HEK293 (cell line): ENCODE measurements around the gene WRNIP1.

Source experiments
- CTCF ChIA-PET: fragments of 350-600 bp; formaldehyde crosslinking; extraction: SDS; loops from one replicate; lab custom pipeline; 2021; ENCODE audit warnings: antibody characterized with exemption; lab: Yijun Ruan, JAX
- POLR2A ChIA-PET: fragments of 300-600 bp; formaldehyde crosslinking; extraction: SDS; loops from one replicate; lab custom pipeline; 2020; ENCODE audit warnings: antibody characterized with exemption, inconsistent platforms; lab: Yijun Ruan, JAX
- H3K27ac ChIP-seq: fragments of 200-500 bp; sonication (Bioruptor generic); 2 replicates; pipeline ENCODE4 v1.5.1; 2014; ENCODE audit warnings: low read depth, low read length, control low read depth, inconsistent platforms; ENCODE audit errors: extremely low read depth
- H3K36me3 ChIP-seq, 2 experiments: fragments of 200-500 bp in 1 of 2; sonication (Bioruptor generic) in 1 of 2; 1 replicate in 1 of 2; 2 replicates in 1 of 2; pipeline ENCODE4 v1.5.1; 2014 to 2017; ENCODE audit warnings: inconsistent platforms in 2 of 2, low read length in 2 of 2; ENCODE audit not compliant: control insufficient read depth in 2 of 2, insufficient read depth in 1 of 2
- H3K4me1 ChIP-seq: fragments of 200-500 bp; sonication (Bioruptor generic); 2 replicates; pipeline ENCODE4 v1.5.1; 2014; ENCODE audit warnings: mild to moderate bottlenecking, low read length, inconsistent platforms; ENCODE audit not compliant: control insufficient read depth, insufficient read depth
- H3K4me3 ChIP-seq: 2 replicates; pipeline ENCODE4 v1.5.1; 2011; ENCODE audit warnings: low read depth, mild to moderate bottlenecking, control low read depth, low read length, moderate library complexity
- H3K9me3 ChIP-seq: fragments of 200-500 bp; sonication (Bioruptor generic); 2 replicates; pipeline ENCODE4 v1.5.1; 2014; ENCODE audit warnings: low read depth, low read length, inconsistent platforms; ENCODE audit not compliant: control insufficient read depth, insufficient read depth
- GLIS2 ChIP-seq: fragments of 450-650 bp; formaldehyde crosslinking; IDR thresholded peaks from 2 replicates; pipeline ENCODE4 v1.5.1; 2016; ENCODE audit warnings: missing biosample characterization, missing genetic modification characterization
- PRDM6 ChIP-seq: fragments of 450-650 bp; formaldehyde crosslinking; IDR thresholded peaks from 2 replicates; pipeline ENCODE4 v1.5.1; 2017; ENCODE audit warnings: missing biosample characterization, missing genetic modification characterization
- REPIN1 ChIP-seq: fragments of 450-650 bp; formaldehyde crosslinking; IDR thresholded peaks from 2 replicates; pipeline ENCODE4 v1.5.1; 2017; ENCODE audit warnings: missing biosample characterization, missing genetic modification characterization, low read depth
- TCF7L2 ChIP-seq: IDR thresholded peaks from 2 replicates; pipeline ENCODE4 v1.6.1; 2011; ENCODE audit warnings: low read depth, mild to moderate bottlenecking, inconsistent platforms, low read length, moderate library complexity, borderline replicate concordance
- ZBTB20 ChIP-seq: fragments of 450-650 bp; formaldehyde crosslinking; IDR thresholded peaks from 2 replicates; pipeline ENCODE4 v1.5.1; 2016; ENCODE audit warnings: missing biosample characterization, missing genetic modification characterization
- ZBTB26 ChIP-seq: fragments of 450-650 bp; formaldehyde crosslinking; optimal IDR thresholded peaks from 2 replicates; pipeline ENCODE3; 2016; ENCODE audit warnings: missing biosample characterization, mild to moderate bottlenecking, missing genetic modification characterization
- ZFP3 ChIP-seq: fragments of 450-650 bp; formaldehyde crosslinking; IDR thresholded peaks from 2 replicates; pipeline ENCODE4 v1.5.1; 2016; ENCODE audit warnings: low read depth, missing biosample characterization, missing genetic modification characterization
- ZIC2 ChIP-seq: fragments of 450-650 bp; formaldehyde crosslinking; IDR thresholded peaks from 2 replicates; pipeline ENCODE4 v1.5.1; 2016; ENCODE audit warnings: missing biosample characterization, missing genetic modification characterization
- ZNF10 ChIP-seq: fragments of 450-650 bp; formaldehyde crosslinking; IDR thresholded peaks from 2 replicates; pipeline ENCODE4 v1.5.1; 2017; ENCODE audit warnings: missing biosample characterization, missing genetic modification characterization
- ZNF112 ChIP-seq: fragments of 450-650 bp; formaldehyde crosslinking; IDR thresholded peaks from 2 replicates; pipeline ENCODE4 v1.5.0; 2017; ENCODE audit warnings: missing biosample characterization, missing genetic modification characterization
- ZNF19 ChIP-seq: fragments of 450-650 bp; formaldehyde crosslinking; IDR thresholded peaks from 2 replicates; pipeline ENCODE4; 2016; ENCODE audit warnings: missing biosample characterization, missing genetic modification characterization, low read depth
- ZNF214 ChIP-seq: fragments of 450-650 bp; formaldehyde crosslinking; IDR thresholded peaks from 2 replicates; pipeline ENCODE4 v1.5.1; 2017; ENCODE audit warnings: missing biosample characterization, mild to moderate bottlenecking, missing genetic modification characterization, borderline replicate concordance
- ZNF24 ChIP-seq: fragments of 450-650 bp; formaldehyde crosslinking; IDR thresholded peaks from 2 replicates; pipeline ENCODE4 v1.5.1; 2016; ENCODE audit warnings: missing biosample characterization, missing genetic modification characterization
- ZNF248 ChIP-seq: fragments of 450-650 bp; formaldehyde crosslinking; IDR thresholded peaks from 2 replicates; pipeline ENCODE4 v1.5.1; 2017; ENCODE audit warnings: missing biosample characterization, missing genetic modification characterization
- ZNF473 ChIP-seq: fragments of 450-650 bp; formaldehyde crosslinking; IDR thresholded peaks from 2 replicates; pipeline ENCODE4 v1.5.1; 2017; ENCODE audit warnings: missing biosample characterization, missing genetic modification characterization
- ZNF529 ChIP-seq: fragments of 450-650 bp; formaldehyde crosslinking; IDR thresholded peaks from 2 replicates; pipeline ENCODE4 v1.5.1; 2017; ENCODE audit warnings: missing genetic modification characterization, missing biosample characterization; ENCODE audit not compliant: insufficient replicate concordance
- ZNF600 ChIP-seq: fragments of 450-650 bp; formaldehyde crosslinking; IDR thresholded peaks from 2 replicates; pipeline ENCODE4 v1.5.1; 2016; ENCODE audit warnings: missing biosample characterization, missing genetic modification characterization
- ZNF654 ChIP-seq: fragments of 450-650 bp; formaldehyde crosslinking; IDR thresholded peaks from 2 replicates; pipeline ENCODE4 v1.5.1; 2016; ENCODE audit warnings: low read depth, missing biosample characterization, missing genetic modification characterization
- ZNF692 ChIP-seq: fragments of 450-650 bp; formaldehyde crosslinking; IDR thresholded peaks from 2 replicates; pipeline ENCODE4 v1.5.1; 2016; ENCODE audit warnings: missing biosample characterization, missing genetic modification characterization
- ZNF707 ChIP-seq: fragments of 450-650 bp; formaldehyde crosslinking; IDR thresholded peaks from 2 replicates; pipeline ENCODE4 v1.5.1; 2016; ENCODE audit warnings: missing biosample characterization, missing genetic modification characterization
- ZNF843 ChIP-seq: fragments of 450-650 bp; formaldehyde crosslinking; IDR thresholded peaks from 2 replicates; pipeline ENCODE4 v1.5.1; 2016; ENCODE audit warnings: missing biosample characterization, missing genetic modification characterization
- TF ChIP-seq, protein P1 (sequence below): fragments of 450-650 bp; formaldehyde crosslinking; IDR thresholded peaks from 2 replicates; pipeline ENCODE4 v1.5.1; 2016; ENCODE audit warnings: missing biosample characterization, missing genetic modification characterization
- TF ChIP-seq, protein P2 (sequence below): fragments of 450-650 bp; formaldehyde crosslinking; IDR thresholded peaks from 2 replicates; pipeline ENCODE4 v1.5.1; 2016; ENCODE audit warnings: missing biosample characterization, missing genetic modification characterization
- TF ChIP-seq, protein P3 (sequence below): fragments of 450-650 bp; formaldehyde crosslinking; IDR thresholded peaks from 2 replicates; pipeline ENCODE4 v1.5.1; 2016; ENCODE audit warnings: missing biosample characterization, missing genetic modification characterization
- TF ChIP-seq, protein P4 (sequence below): fragments of 450-650 bp; formaldehyde crosslinking; IDR thresholded peaks from 2 replicates; pipeline ENCODE4 v1.5.0; 2017; ENCODE audit warnings: missing biosample characterization, missing genetic modification characterization, borderline replicate concordance

The WRNIP1 gene

DNA sequence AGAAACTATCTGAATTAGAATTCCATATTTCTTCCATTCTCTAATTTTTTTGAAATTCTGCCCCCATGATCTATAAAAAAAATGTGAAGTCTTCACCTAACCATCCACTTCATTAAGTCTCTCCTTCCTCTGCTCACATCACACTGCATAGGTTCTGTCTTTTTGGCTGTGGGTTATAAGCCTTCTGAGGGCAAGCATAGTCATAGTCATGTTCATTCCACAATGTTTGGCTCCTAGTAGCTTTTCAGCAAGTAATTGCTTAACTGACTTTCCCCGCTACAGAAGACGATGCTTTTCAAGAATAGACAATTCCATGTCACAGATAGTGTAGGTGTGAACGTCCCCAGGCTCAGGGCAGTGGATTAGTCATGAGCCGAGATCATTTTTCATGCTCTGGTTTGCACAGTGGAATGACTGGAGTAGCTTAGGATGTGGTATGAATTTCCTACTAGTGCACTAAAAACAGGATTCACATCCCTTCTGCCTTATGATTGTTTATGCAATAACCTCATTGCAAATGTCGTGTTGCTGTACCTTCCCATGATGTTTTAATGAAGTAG lies 29.1 kb downstream of the WRNIP1 start:
- no peaks in the 10 kb centered on the region for H3K9me3 ChIP-seq
- no peak overlapping the region for H3K27ac ChIP-seq
- TF ChIP-seq, protein P1, sequence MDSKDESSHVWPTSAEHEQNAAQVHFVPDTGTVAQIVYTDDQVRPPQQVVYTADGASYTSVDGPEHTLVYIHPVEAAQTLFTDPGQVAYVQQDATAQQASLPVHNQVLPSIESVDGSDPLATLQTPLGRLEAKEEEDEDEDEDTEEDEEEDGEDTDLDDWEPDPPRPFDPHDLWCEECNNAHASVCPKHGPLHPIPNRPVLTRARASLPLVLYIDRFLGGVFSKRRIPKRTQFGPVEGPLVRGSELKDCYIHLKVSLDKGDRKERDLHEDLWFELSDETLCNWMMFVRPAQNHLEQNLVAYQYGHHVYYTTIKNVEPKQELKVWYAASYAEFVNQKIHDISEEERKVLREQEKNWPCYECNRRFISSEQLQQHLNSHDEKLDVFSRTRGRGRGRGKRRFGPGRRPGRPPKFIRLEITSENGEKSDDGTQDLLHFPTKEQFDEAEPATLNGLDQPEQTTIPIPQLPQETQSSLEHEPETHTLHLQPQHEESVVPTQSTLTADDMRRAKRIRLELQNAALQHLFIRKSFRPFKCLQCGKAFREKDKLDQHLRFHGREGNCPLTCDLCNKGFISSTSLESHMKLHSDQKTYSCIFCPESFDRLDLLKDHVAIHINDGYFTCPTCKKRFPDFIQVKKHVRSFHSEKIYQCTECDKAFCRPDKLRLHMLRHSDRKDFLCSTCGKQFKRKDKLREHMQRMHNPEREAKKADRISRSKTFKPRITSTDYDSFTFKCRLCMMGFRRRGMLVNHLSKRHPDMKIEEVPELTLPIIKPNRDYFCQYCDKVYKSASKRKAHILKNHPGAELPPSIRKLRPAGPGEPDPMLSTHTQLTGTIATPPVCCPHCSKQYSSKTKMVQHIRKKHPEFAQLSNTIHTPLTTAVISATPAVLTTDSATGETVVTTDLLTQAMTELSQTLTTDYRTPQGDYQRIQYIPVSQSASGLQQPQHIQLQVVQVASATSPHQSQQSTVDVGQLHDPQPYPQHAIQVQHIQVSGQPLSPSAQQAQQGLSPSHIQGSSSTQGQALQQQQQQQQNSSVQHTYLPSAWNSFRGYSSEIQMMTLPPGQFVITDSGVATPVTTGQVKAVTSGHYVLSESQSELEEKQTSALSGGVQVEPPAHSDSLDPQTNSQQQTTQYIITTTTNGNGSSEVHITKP (tag by site-specific recombination): peak; percentile 50; the same call in 1 of the 2 replicates
- no peak for TF ChIP-seq ZNF10 (tag by site-specific recombination)
- no peak for TF ChIP-seq ZBTB26 (tag by site-specific recombination)
- TF ChIP-seq ZNF654 (tag by site-specific recombination): no peak
- TF ChIP-seq ZNF707 (tag by site-specific recombination): no peak
- TF ChIP-seq PRDM6 (tag by site-specific recombination): no peak
- no peak for TF ChIP-seq ZNF112 (tag by site-specific recombination)
- no peak for TF ChIP-seq ZNF473 (tag by site-specific recombination)
- TF ChIP-seq ZNF19 (tag by site-specific recombination): no peak
- TF ChIP-seq ZNF529 (tag by site-specific recombination): no peak
- no peak for TF ChIP-seq ZNF24
- no peak for TF ChIP-seq ZNF692 (tag by site-specific recombination)
- TF ChIP-seq, protein P2, sequence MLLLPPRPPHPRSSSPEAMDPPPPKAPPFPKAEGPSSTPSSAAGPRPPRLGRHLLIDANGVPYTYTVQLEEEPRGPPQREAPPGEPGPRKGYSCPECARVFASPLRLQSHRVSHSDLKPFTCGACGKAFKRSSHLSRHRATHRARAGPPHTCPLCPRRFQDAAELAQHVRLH (tag by site-specific recombination): no peak
- 0 out of 2 replicates have a peak, but pooled peaks have one; percentile 10 for TF ChIP-seq ZNF600 (tag by site-specific recombination)
- TF ChIP-seq ZIC2 (tag by site-specific recombination): no peak
- TF ChIP-seq REPIN1: no peak
- TF ChIP-seq ZNF843 (tag by site-specific recombination): no peak
- TF ChIP-seq, protein P3, sequence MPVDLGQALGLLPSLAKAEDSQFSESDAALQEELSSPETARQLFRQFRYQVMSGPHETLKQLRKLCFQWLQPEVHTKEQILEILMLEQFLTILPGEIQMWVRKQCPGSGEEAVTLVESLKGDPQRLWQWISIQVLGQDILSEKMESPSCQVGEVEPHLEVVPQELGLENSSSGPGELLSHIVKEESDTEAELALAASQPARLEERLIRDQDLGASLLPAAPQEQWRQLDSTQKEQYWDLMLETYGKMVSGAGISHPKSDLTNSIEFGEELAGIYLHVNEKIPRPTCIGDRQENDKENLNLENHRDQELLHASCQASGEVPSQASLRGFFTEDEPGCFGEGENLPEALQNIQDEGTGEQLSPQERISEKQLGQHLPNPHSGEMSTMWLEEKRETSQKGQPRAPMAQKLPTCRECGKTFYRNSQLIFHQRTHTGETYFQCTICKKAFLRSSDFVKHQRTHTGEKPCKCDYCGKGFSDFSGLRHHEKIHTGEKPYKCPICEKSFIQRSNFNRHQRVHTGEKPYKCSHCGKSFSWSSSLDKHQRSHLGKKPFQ: 0 out of 2 replicates have a peak, but pooled peaks have one; percentile 21
- no peak for TF ChIP-seq ZBTB20
- TF ChIP-seq ZNF214 (tag by site-specific recombination): no peak
- TF ChIP-seq, protein P4, sequence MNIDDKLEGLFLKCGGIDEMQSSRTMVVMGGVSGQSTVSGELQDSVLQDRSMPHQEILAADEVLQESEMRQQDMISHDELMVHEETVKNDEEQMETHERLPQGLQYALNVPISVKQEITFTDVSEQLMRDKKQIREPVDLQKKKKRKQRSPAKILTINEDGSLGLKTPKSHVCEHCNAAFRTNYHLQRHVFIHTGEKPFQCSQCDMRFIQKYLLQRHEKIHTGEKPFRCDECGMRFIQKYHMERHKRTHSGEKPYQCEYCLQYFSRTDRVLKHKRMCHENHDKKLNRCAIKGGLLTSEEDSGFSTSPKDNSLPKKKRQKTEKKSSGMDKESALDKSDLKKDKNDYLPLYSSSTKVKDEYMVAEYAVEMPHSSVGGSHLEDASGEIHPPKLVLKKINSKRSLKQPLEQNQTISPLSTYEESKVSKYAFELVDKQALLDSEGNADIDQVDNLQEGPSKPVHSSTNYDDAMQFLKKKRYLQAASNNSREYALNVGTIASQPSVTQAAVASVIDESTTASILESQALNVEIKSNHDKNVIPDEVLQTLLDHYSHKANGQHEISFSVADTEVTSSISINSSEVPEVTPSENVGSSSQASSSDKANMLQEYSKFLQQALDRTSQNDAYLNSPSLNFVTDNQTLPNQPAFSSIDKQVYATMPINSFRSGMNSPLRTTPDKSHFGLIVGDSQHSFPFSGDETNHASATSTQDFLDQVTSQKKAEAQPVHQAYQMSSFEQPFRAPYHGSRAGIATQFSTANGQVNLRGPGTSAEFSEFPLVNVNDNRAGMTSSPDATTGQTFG (tag by site-specific recombination): no peak
- TF ChIP-seq GLIS2 (tag by site-specific recombination): no peak
- no peak for TF ChIP-seq TCF7L2
- no peak for TF ChIP-seq ZNF248 (tag by site-specific recombination)
- TF ChIP-seq ZFP3 (tag by site-specific recombination): no peak

More for the DNA sequence above, 29.1 kb downstream of the WRNIP1 start:
- no peak overlapping the region for H3K4me3 ChIP-seq
- ChIA-PET CTCF (interaction anchor here (0.6 to 2.0 kb wide), 8 partner anchors 11 to 196 kb away, joined by 3 to 6 read pairs (median 3); no protein-coding TSS in a partner anchor), POLR2A (no interaction called here)
- H3K36me3 ChIP-seq: no peaks in the 10 kb centered on the region
- no peaks in the 10 kb centered on the region for H3K4me1 ChIP-seq
